ENCODE data around the gene NLRC5. TPM values are rescaled to one million over a fixed set of nuclear protein-coding genes. Genes with fewer than 3 reads are reported as not detected.
A peak's percentile ranks its signal among the peaks of the same experiment; 100 is the strongest.

NLRC5 gene
- polyA plus RNA-seq, 1 donor from 2014 or later: 134 TPM

- H3K4me3 Mint-ChIP-seq: peak overlapping the region; percentile 46 to 87 (median 74)
These were observed 38.9 kb upstream of the NLRC5 start for GRCh38 chr16:56950455-56950854.

GRCh38 chr16:56950881-56951771 lies 38.2 kb upstream of the NLRC5 start:
- no peaks in the 10 kb centered on the region for H3K27me3 Mint-ChIP-seq
- peak overlapping the region; percentile 46 to 87 (median 75) for H3K4me3 Mint-ChIP-seq
- H3K36me3 Mint-ChIP-seq: no peaks in the 10 kb centered on the region
- H3K27ac Mint-ChIP-seq: peak overlapping the region; percentile 81 to 94 (median 91)
- H3K9me3 Mint-ChIP-seq: no peaks in the 10 kb centered on the region
- H3K4me1 Mint-ChIP-seq: peaks cover 20 to 41% (median 27%) of the 10 kb centered on the region in 3 donors

More at GRCh38 chr16:56950455-56950854, 38.9 kb upstream of the NLRC5 start:
- Mint-ChIP-seq H3K27ac (peak overlapping the region; percentile 81 to 94 (median 91)), H3K27me3 (no peaks in the 10 kb centered on the region), H3K9me3 (no peaks in the 10 kb centered on the region), H3K4me1 (peaks cover 20 to 39% (median 27%) of the 10 kb centered on the region in 3 donors), H3K36me3 (no peaks in the 10 kb centered on the region)

- peaks cover 15 to 37% (median 23%) of the 10 kb centered on the region in 3 donors for H3K4me1 Mint-ChIP-seq
- peak overlapping the region in 1 of 3 donors; percentile 91 for H3K27ac Mint-ChIP-seq
- H3K36me3 Mint-ChIP-seq: no peaks in the 10 kb centered on the region
- no peak overlapping the region for H3K4me3 Mint-ChIP-seq
- no peaks in the 10 kb centered on the region for H3K9me3 Mint-ChIP-seq
- H3K27me3 Mint-ChIP-seq: no peaks in the 10 kb centered on the region
These were observed 36.4 kb upstream of the NLRC5 start for GRCh38 chr16:56953006-56953405.

DNA sequence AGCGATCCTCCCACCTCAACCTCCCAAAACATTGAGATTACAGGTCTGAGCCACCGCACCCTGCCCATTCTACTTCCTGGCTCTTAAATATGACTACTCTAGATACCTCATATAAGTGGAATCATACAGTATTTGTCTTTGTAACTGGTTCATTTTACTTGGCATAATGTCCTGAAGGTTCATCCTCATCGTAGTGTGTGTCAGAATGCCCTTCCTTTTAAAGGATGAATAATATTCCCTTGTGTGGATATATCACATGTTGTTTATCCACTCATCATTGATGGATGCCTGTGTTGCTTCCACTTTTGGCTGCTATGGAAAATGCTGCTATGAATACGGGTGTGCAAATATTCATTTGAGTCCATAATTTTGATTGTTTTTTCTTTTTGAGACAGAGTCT lies 33.3 kb upstream of the NLRC5 start:
- Mint-ChIP-seq H3K4me3 (no peak overlapping the region), H3K9me3 (no peaks in the 10 kb centered on the region), H3K27me3 (no peaks in the 10 kb centered on the region), H3K27ac (no peak overlapping the region), H3K36me3 (no peaks in the 10 kb centered on the region), H3K4me1 (peaks cover 7 to 16% (median 7%) of the 10 kb centered on the region in 3 donors)

DNA sequence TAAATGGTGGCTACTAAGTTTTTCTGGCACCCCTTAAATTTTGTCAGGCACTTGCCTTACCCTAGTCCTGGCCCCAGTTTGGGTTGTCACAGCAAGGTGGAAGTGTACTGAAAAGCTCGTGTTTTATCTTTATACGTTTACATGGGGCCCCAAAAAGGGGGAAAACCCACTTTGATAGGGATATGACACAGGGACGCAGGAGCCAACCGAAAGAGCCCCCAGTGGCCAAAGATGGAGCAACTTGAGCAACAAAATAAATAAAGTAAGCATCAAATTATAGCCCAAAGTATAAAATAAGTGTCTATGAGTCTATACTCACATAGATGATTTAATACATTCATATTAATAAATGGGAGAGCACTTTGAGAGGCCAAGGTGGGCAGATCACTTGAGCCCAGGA lies 32.6 kb upstream of the NLRC5 start:
- no peaks in the 10 kb centered on the region for H3K36me3 Mint-ChIP-seq
- H3K27ac Mint-ChIP-seq: no peak overlapping the region
- H3K27me3 Mint-ChIP-seq: no peaks in the 10 kb centered on the region
- peaks cover under 1 to 10% (median 3%) of the 10 kb centered on the region in 3 donors for H3K4me1 Mint-ChIP-seq
- H3K9me3 Mint-ChIP-seq: no peaks in the 10 kb centered on the region
- no peak overlapping the region for H3K4me3 Mint-ChIP-seq

GRCh38 chr16:56960681-56961281 lies 28.6 kb upstream of the NLRC5 start:
- Mint-ChIP-seq H3K36me3 (no peaks in the 10 kb centered on the region), H3K9me3 (no peaks in the 10 kb centered on the region), H3K27ac (no peak overlapping the region), H3K27me3 (no peaks in the 10 kb centered on the region), H3K4me1 (peaks cover 16 to 21% (median 16%) of the 10 kb centered on the region in 3 donors), H3K4me3 (no peak overlapping the region)

- no peaks in the 10 kb centered on the region for H3K27me3 Mint-ChIP-seq
- H3K4me1 Mint-ChIP-seq: peaks cover 18 to 22% (median 22%) of the 10 kb centered on the region in 3 donors
- H3K9me3 Mint-ChIP-seq: no peaks in the 10 kb centered on the region
- no peaks in the 10 kb centered on the region for H3K36me3 Mint-ChIP-seq
- no peak overlapping the region for H3K4me3 Mint-ChIP-seq
- H3K27ac Mint-ChIP-seq: peak overlapping the region in 1 of 3 donors; percentile 62
These were observed 28.0 kb upstream of the NLRC5 start for GRCh38 chr16:56961386-56961785.

DNA sequence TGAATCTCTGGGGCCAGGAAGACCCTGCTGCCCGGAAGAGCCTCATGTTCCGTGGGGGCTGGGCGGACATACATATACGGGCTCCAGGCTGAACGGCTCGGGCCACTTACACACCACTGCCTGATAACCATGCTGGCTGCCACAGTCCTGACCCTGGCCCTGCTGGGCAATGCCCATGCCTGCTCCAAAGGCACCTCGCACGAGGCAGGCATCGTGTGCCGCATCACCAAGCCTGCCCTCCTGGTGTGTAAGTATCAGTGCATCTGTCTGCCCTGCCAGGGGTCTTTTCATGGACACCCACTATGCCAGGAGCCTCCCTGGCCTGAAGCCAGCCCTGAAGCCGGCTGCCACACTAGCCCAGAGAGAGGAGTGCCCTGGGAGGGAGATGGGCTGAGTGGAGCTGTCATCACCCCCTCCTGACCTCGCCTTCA lies 27.5 kb upstream of the NLRC5 start, which contains the start of gene CETP:
CETP (plus strand) TSS at position 100 of the 431 bp plus-strand sequence; CDS start at position 130, 30 bp downstream.
- no peaks in the 10 kb centered on the region for H3K27me3 Mint-ChIP-seq

GRCh38 chr16:56964243-56965148 lies 24.9 kb upstream of the NLRC5 start:
- Mint-ChIP-seq H3K4me1 (peaks cover 18 to 25% (median 25%) of the 10 kb centered on the region in 3 donors), H3K36me3 (no peaks in the 10 kb centered on the region), H3K9me3 (no peaks in the 10 kb centered on the region), H3K27me3 (no peaks in the 10 kb centered on the region), H3K27ac (peak overlapping the region; percentile 78 to 92 (median 90)), H3K4me3 (peak overlapping the region in 2 of 4 donors; percentile 51 to 71)

More for the DNA sequence above, 27.5 kb upstream of the NLRC5 start, which contains the start of gene CETP:
- Mint-ChIP-seq H3K36me3 (no peaks in the 10 kb centered on the region), H3K4me1 (peaks cover 18 to 22% (median 21%) of the 10 kb centered on the region in 3 donors), H3K4me3 (no peak within 1 kb of the TSS), H3K9me3 (no peaks in the 10 kb centered on the region), H3K27ac (peak within 1 kb of the TSS in 1 of 3 donors; percentile 62)

DNA sequence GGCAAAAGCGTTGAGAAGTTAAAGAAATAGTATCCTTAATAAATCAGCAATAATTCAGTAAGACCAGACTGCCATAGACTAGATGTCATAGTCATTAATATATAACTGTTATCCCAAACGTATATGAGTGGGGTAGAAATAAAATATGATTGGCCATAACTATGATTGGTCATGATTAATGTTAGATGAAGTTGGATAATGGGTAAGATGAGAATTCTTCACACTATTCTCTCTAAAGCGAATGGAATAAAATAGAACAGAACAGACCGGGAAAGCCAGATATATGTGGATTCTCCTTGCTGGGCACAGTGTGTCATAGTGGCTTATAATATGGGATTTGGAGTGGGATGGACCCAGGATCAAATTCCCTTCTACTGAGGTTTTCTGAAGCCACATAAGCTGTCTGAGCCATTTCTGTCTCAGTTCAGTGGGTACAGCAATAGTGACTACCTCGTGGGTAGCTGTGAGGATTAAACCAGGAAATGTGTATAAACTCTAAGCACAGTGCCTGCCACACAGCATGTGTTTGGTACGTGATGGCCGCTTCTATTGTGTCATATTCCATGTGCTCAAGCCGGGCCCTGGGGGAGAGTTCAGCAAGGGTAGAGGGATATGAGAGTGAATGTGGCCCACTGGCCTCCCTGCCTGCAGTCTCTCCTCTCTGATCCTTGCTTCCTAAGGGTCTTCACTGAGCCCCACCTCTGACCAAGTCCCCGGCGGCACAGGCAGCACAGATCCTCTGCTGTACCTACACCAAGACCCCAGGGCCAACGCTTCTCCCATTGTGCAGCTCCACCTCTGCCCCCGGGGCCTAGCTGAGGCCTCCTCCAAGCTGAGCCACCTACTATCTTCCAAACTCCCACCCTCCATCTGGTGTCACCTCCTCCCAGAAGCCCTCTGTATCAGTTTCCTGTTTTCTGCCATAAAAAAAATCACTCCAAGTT lies 23.9 kb upstream of the NLRC5 start:
- Mint-ChIP-seq H3K4me1 (peaks cover 18 to 25% (median 25%) of the 10 kb centered on the region in 3 donors), H3K4me3 (peak overlapping the region in 2 of 4 donors; percentile 49 to 60), H3K9me3 (no peaks in the 10 kb centered on the region), H3K27me3 (no peaks in the 10 kb centered on the region), H3K27ac (peak overlapping the region; percentile 78 to 92 (median 90)), H3K36me3 (no peaks in the 10 kb centered on the region)

DNA sequence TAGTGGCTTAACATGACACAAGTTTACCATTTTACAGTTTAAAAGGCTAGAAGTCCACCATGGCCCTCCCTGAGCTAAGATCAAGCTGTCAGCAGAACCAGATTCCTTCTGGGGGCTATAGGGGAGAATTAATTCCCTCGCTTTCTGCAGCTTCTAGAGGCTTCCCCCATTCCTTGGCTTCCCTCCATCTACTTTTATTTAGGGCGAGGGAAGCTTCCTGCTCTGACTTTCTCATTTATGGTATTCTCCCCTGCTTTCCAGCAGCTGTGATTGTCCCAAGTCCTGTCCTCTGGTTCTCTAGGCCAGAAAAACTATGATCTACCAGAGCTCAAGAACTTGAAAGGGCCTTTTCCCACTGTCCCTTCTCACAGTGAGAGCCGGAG lies 23.3 kb upstream of the NLRC5 start:
- no peaks in the 10 kb centered on the region for H3K9me3 Mint-ChIP-seq
- peak overlapping the region in 1 of 4 donors; percentile 60 for H3K4me3 Mint-ChIP-seq
- H3K27ac Mint-ChIP-seq: peak overlapping the region; percentile 78 to 92 (median 90)
- peaks cover 20 to 31% (median 28%) of the 10 kb centered on the region in 3 donors for H3K4me1 Mint-ChIP-seq
- no peaks in the 10 kb centered on the region for H3K27me3 Mint-ChIP-seq
- H3K36me3 Mint-ChIP-seq: peaks cover 1% of the 10 kb centered on the region

- H3K4me1 Mint-ChIP-seq: peaks cover 26 to 45% (median 37%) of the 10 kb centered on the region in 3 donors
- no peaks in the 10 kb centered on the region for H3K9me3 Mint-ChIP-seq
- no peak overlapping the region for H3K27ac Mint-ChIP-seq
- H3K4me3 Mint-ChIP-seq: no peak overlapping the region
- H3K27me3 Mint-ChIP-seq: no peaks in the 10 kb centered on the region
- peaks cover 2% of the 10 kb centered on the region for H3K36me3 Mint-ChIP-seq
These were observed 21.6 kb upstream of the NLRC5 start for GRCh38 chr16:56967733-56968132.

DNA sequence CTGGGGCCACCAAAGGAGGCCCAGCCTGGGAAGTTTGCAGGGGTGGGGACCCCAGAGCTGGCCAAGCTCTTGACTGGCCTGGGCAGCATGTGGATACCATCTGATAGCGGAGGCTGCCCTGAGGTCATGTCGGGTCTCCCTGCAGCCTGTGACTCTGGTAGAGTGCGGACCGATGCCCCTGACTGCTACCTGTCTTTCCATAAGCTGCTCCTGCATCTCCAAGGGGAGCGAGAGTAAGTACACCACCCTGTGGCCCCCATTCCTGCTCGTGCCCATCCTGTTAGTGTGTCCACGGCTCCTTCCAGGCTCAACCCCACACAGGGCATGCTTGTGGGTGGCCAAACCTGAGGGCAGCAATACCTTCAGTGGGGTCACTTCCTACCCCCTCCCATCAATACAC lies 19.6 kb upstream of the NLRC5 start:
- H3K4me3 Mint-ChIP-seq: no peak overlapping the region
- no peaks in the 10 kb centered on the region for H3K9me3 Mint-ChIP-seq
- peaks cover 4% of the 10 kb centered on the region for H3K36me3 Mint-ChIP-seq
- H3K27me3 Mint-ChIP-seq: peaks cover 6% of the 10 kb centered on the region
- H3K27ac Mint-ChIP-seq: peak overlapping the region in 1 of 3 donors; percentile 86
- peaks cover 41 to 59% (median 47%) of the 10 kb centered on the region in 3 donors for H3K4me1 Mint-ChIP-seq

Measured in IgD-negative memory B cell (primary cell).